GM19468 (cell line): ENCODE measurements around the gene KRT77.
"Not testable (repeated sequence)": the region's sequence is repeated elsewhere in the genome, so short reads cannot be mapped to it uniquely, and the experiment has no call there.

ENCODE experiments used
- ATAC-seq: cut with Tn5 transposase; IDR thresholded peaks from one replicate; pipeline ENCODE4 v1.9.1; 2021; ENCODE audit warnings: mild to moderate bottlenecking, moderate library complexity, moderate number of reproducible peaks; ENCODE audit not compliant: unreplicated experiment; ENCODE audit errors: extremely low read depth

KRT77 gene

GRCh38 chr12:52724384-52724783 lies 21.1 kb upstream of the KRT77 start:
- ATAC-seq: no peak

DNA sequence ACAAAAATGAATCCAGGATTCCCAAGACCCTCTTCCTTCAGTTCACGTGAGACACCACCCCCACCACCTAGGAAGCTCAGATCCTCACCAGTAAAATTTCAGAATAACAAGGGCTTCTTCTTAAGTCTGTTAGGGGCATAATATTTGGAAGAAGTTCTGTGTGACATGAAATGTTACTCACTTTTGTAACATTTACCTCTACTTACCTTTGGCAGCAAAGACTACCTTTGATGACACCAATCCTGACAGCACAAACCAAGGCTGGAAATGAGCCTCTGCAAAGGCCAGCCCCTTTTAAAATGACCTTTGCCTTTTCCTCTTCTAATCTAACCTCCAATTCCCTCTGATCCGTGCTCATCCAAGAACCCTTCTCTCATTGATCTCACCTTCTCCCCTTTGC lies 19.4 kb upstream of the KRT77 start:
- no peak for ATAC-seq

GRCh38 chr12:52721838-52722470 lies 18.6 kb upstream of the KRT77 start:
- ATAC-seq: no peak

- no peak for ATAC-seq
Measured at GRCh38 chr12:52720365-52720886, 17.1 kb upstream of the KRT77 start.

DNA sequence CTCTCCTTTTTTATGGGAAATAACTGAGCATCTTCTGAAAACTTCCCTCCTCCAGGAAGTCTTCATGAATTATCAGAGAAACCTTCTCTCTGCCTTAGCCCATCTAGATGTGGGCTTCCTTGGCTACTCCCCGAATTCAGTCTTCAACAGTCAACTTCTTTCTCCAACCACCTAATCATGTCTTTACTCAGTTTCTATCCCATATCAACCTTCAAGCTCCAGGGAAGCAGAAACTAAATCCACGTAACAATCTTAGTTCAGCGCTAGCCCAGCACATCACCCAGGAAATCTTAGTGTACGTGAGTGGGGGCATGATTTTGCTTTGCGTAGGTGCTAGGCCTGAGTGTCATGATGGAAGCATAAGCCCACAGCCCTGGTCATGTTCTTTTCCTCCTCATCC lies 12.7 kb upstream of the KRT77 start:
- ATAC-seq: no peak

DNA sequence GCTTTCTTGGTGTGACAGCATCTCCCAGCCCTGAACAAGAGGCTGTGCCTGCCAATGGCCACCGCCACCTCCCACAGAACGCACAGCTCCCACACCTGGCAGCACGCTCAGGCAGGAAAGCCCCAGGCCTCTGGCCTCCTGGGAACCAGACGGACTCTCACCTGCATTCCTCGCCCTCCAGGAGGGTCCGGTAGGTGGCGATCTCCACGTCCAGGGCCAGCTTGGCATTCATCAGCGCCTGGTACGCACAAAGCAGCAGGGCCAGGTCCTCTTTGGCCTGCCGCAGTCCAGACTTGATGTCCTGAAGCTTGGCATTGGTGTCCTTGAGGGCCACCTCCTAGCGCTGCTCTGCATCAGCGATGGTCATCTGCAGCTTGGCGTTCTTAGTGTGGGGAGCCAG lies 12.1 kb upstream of the KRT77 start:
- ATAC-seq: no peak

GRCh38 chr12:52714887-52715281 lies 11.6 kb upstream of the KRT77 start:
- ATAC-seq: no peak

DNA sequence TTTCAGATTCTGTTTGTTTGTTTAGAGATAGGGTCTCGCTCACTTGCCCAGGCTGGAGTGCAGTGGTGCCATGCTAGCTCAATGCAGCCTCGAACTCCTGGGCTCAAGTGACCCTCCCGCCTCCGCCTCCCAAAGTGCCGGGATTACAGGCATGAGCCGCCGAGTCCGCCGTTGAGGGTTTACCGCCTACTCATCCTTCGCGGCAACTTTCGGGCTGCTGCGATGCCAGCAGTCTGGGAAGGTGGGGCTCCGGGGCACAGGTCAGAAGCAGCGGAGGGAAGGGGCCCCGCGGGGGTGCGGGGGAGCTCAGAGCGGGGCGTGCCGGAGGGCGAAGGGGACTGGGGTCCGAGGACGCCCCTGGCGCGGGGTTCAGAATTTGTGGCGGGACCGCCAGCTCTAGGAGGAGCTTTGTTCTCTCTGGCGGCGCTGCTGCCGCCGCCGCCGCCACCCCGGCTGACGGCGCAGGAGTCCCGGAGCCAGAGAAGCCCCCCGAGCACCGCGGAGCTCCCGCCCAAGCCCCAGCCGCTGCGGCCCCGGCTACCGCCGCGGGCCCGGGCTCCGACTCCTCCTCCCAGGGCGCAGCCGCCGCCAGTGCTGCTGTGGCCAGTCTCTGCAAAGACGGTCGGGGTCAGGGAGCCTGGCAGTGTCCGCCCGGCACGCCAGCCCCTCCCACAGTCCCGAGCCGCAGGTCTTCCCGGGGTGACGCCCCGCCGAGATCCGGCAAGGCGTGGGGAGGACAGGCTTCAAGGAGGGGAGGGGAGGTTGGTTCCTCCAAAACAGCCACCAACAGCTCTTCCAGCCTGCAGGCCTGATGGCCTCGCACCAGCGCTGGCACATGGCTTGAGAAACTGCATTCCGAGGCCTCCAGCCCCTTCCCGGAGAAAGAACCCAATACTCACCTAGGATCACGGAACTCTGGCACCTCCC lies 10.9 kb upstream of the KRT77 start:
- no peak for ATAC-seq

GRCh38 chr12:52712122-52712521 lies 8.8 kb upstream of the KRT77 start:
- ATAC-seq: not testable (repeated sequence)

GRCh38 chr12:52710730-52711129 lies 7.4 kb upstream of the KRT77 start:
- ATAC-seq: no peak

- ATAC-seq: no peak
Measured at GRCh38 chr12:52708010-52708409, 4.7 kb upstream of the KRT77 start.

DNA sequence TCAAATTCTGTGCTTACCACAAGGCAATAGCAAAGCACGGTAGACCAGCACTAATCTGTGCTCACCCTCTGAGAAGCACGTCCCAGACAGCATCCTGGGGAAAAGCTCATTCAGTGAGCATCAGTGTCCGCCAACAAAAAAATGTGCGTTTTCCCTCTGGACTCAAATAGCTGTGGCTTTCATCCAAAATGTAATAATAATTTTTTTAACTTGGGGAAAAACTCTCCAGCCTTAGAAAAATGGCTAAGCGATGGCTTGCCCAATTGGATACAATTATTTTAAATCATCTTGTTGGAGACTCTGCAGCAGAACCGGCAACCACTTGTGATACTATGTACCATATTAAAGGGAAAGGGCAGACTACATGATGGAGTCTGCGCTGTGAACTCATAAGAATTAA lies 1.1 kb upstream of the KRT77 start:
- ATAC-seq: no peak

- ATAC-seq: no peak
Measured at GRCh38 chr12:52703878-52704277, 554 bp upstream of the KRT77 start.

DNA sequence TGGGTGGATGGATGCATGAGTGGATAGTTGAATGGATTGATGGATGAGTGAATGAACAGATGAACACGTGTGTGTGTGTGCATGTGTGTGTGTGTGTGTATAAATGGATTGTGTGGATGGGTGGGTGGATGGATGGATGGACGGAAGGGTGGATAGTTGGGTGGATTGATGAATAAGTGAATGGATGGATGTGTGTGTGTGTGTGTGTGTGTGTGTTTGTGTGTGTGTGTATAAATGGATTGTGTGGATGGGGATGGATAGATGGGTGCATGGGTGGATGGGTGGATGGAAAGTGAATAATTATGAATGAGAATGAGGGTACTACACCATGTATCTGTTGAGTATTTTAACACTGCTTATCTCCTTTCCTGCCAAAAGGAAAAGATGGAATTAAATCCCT lies 986 bp downstream of the KRT77 start:
- ATAC-seq: no peak

GRCh38 chr12:52701281-52701680 lies 2.0 kb downstream of the KRT77 start:
- no peak for ATAC-seq

DNA sequence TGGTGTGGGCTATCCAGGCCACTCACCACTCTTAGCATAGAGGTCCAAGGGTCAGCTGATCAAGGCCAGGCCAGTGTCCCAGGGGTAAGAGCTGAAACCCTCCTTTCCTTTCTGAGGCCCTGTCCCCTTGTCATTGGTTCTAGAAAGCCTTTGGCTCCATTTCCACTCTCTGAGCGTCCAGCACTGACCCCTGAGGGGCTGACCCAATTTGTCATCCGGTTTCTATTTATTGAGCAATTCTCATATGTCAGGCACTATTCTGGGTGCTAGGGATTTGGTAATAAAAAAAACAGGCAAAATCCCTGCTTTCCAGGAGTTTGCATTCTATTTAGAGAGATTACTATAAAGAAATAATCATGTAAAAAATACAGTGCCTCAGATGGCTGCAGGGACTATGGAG lies 3.4 kb downstream of the KRT77 start:
- ATAC-seq: no peak

GRCh38 chr12:52699373-52699772 lies 4.0 kb downstream of the KRT77 start:
- no peak for ATAC-seq

GRCh38 chr12:52698651-52699340 lies 4.5 kb downstream of the KRT77 start:
- no peak for ATAC-seq

- ATAC-seq: no peak
Measured at GRCh38 chr12:52697058-52697582, 6.2 kb downstream of the KRT77 start.

GRCh38 chr12:52696588-52696987 lies 6.7 kb downstream of the KRT77 start:
- no peak for ATAC-seq

GRCh38 chr12:52695039-52695438 lies 8.3 kb downstream of the KRT77 start:
- no peak for ATAC-seq
